ENCODE measurements around the gene PSEN2. TPM values are rescaled to one million over a fixed set of nuclear protein-coding genes. Genes with fewer than 3 reads are reported as not detected.
A peak's percentile ranks its signal among the peaks of the same experiment; 100 is the strongest.

Gene PSEN2
- total RNA-seq, 1 donor from 2014 or later = 6.9 TPM

GRCh38 chr1:226865590-226865989 is 4.8 kb upstream of the PSEN2 start:
- ATAC-seq = no peak

- no peak for ATAC-seq
These were observed 2.9 kb upstream of the PSEN2 start for GRCh38 chr1:226867461-226868054.

- ATAC-seq = no peak
These were observed 1.7 kb upstream of the PSEN2 start for GRCh38 chr1:226868726-226869125.

- ATAC-seq = no peak
These were observed 403 bp upstream of the PSEN2 start for GRCh38 chr1:226870026-226870400.

- no peak for ATAC-seq
These were observed 1.4 kb downstream of the PSEN2 start for GRCh38 chr1:226871636-226872327.

- no peak for ATAC-seq
These were observed 2.0 kb downstream of the PSEN2 start for GRCh38 chr1:226872437-226872836.

GRCh38 chr1:226873771-226874578 is 3.6 kb downstream of the PSEN2 start:
- ATAC-seq = no peak

GRCh38 chr1:226874579-226875425 is 4.4 kb downstream of the PSEN2 start:
- ATAC-seq = no peak

- ATAC-seq = peak; percentile 92
These were observed 5.4 kb downstream of the PSEN2 start for GRCh38 chr1:226875641-226876295.

GRCh38 chr1:226877669-226878068 is 7.3 kb downstream of the PSEN2 start:
- ATAC-seq = no peak

GRCh38 chr1:226880372-226881287 is 10.2 kb downstream of the PSEN2 start:
- ATAC-seq = no peak

GRCh38 chr1:226881515-226882185 is 11.2 kb downstream of the PSEN2 start:
- ATAC-seq = no peak

- ATAC-seq = no peak
These were observed 11.8 kb downstream of the PSEN2 start for GRCh38 chr1:226882187-226882586.

- ATAC-seq = peak; percentile 55
These were observed 12.4 kb downstream of the PSEN2 start for GRCh38 chr1:226882631-226883409.

- ATAC-seq = no peak
These were observed 13.2 kb downstream of the PSEN2 start for GRCh38 chr1:226883630-226884029.

GRCh38 chr1:226884116-226884625 is 13.8 kb downstream of the PSEN2 start:
- peak; percentile 83 for ATAC-seq

- peak; percentile 37 for ATAC-seq
These were observed 14.8 kb downstream of the PSEN2 start for GRCh38 chr1:226884966-226885820.
